ENCODE data around the gene DSTYK.
"Not testable (repeated sequence)": the region's sequence is repeated elsewhere in the genome, so short reads cannot be mapped to it uniquely, and the experiment has no call there.

The DSTYK gene

DNA sequence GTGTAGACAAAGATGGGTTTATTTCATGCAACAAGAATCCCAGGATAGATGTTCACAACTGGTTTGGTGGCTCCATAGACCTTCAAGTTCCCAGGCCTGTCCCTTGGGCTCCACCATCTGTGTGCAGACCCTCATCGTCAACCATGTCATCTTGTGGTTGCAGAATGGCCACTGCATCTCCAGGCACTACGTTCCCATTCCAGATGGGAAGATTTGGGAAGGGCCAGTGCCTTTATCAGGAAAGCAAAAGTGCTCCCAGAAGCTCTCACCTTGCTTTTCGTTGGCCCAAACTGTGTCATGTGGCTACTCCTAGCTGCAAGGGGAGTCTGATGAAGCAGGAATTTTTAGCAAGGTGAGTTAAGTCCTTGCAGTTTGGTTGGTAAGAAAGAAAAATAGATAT is 29.1 kb upstream of the DSTYK start:
- no peak for DNase-seq (ENCODE audit: low read depth in 2 of 2, low spot score in 1 of 2)

DNA sequence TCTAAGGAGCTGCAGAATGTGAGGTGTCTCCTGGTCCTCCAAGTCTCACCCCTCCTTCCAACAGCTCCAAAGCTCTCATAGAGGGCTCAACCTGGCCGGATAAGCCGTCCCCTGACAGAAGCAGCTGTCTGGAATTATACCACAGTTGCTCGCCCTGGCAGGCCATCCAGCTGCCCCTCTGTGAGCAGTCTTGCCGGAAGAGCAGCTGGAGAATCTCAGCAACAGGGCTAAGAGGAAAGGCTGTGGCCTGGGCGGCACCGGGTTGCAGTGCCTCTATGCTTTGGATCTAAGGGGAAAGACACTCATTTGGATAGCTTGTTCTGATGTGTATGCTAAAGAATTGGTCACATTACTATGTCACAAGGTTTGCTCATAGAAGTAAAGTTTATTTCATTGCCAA is 28.6 kb upstream of the DSTYK start:
- DNase-seq (ENCODE audit: low read depth in 2 of 2, low spot score in 1 of 2), result no peak

DNA sequence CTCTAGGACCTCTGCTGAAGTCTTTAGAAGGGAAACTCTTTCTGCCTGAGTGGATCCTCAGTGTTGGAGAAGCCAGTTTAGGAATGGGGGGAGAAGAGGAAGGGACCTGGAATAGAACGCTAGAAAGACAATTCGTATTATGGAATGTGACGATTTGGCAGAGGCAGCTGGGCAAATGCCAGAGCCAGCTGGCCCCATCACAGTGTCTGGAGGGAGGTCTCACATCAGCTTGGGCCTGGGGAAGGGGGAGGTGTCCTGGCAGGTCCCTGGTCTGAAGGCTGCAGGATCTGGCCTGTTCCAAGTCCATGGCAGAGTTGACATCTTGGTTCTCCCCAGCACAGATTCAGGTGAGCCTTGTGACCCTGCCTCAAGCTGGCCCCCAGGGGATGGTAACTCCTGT is 27.6 kb upstream of the DSTYK start:
- DNase-seq (ENCODE audit: low read depth in 2 of 2, low spot score in 1 of 2), result no peak

DNA sequence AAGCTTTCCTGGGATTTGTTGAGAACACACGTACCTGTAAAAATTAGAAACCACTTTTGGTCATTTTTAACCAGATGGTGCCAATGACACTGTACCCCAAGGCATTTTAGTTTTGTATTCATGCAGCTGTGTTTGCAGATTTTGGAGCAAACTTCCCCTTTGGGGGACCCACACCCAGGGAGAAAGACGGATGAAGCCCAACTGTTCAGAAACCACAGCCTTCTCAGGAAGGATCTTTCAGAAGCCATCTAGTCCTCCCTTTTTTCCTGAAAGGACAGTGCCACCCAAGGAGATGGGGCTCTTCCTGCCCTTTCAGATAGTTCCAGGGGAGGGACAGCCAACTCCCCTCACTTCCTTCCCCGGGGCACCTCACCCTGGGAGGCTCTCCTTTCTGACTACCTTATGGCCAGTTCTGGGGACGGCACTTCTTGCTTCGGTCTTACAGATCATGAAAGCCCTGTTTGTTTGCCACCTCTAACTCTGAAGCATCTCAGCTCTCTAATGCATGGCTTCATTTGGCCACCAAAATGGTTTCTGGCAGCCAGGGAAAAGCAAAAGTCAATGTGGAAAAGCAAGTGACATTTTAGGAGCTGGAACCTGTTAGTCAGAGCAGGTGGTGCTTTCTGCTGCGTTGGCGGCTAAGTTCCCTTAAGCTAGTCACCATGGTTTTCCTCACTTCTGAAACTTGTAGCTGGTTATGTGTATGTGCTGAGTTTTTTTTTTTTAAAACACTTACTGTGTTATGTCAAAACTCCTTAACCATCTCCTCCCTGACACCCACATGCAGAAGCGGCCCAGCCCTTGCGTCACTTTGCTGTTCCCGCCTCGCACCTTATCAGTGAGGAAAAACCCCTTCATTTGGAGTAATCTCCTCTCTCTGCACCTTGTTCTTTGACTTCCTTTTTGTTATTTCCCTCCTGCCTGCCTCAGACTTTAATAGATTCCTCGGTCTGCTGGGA is 26.3 kb upstream of the DSTYK start:
- DNase-seq (ENCODE audit: low read depth in 2 of 2, low spot score in 1 of 2), result no peak

DNA sequence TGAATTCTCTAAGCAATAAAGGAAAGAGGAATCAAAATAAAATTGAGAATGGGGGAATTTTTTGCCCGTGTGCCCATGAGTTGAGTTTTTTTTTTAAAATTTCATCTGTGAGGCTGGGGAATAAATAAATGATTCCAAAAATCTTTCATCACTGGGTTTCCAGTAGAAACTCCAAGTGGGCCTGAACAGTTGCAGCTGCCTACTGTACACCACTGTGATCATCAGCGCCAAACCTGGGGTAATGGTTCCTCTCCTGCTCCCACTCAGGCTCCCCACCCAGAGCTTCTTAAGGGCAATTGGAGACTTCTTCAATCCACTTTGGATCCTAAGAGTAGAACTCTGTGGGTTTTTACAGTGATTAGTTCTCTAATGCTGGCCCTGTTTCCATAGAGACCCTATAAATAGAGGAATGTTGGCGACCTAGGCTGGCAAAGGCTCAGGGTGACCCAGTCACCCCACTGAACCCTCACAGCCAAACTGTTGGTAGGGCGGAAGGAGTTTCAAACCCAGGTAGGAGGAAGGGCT is 25.5 kb upstream of the DSTYK start:
- no peak for DNase-seq (ENCODE audit: low read depth in 2 of 2, low spot score in 1 of 2)

DNA sequence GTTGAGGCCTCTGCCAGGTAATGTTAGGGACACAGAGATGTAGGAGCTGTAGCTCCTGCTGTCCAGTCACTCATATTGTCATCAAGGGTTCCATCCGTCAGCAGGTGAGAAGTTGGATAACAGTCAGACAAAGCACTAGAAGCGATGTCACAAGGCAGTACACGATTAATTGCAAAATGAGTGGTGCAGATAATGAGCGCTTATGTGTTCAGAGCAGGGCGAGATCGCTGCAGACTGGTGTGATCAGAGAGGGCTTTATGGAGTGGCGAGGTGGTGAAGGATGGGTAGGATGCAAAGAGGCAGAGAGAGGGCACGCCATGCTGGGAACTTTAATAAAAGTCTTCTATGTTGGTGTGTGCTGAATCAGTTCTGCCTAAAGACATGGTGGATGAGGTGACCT is 25.0 kb upstream of the DSTYK start:
- no peak for DNase-seq (ENCODE audit: low read depth in 2 of 2, low spot score in 1 of 2)

DNA sequence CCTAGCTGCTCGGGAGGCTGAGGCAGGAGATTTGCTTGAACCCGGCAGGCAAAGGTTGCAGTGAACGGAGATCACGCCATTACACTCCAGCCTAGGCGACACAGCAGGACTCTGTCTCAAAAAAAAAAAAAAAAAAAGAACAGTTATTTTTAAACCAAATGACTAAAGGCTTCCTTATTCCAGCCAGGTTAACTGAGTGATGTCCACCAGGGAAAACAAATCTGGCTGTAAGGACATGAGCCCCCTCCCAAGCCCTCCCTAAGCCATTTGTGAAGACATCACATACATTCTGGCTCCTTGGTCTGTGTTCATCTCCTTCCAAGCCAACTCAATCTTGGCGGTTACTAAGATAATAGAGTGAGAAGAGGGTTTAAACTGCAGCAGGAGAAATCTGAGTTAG is 24.4 kb upstream of the DSTYK start:
- DNase-seq (ENCODE audit: low read depth in 2 of 2, low spot score in 1 of 2), result no peak

DNA sequence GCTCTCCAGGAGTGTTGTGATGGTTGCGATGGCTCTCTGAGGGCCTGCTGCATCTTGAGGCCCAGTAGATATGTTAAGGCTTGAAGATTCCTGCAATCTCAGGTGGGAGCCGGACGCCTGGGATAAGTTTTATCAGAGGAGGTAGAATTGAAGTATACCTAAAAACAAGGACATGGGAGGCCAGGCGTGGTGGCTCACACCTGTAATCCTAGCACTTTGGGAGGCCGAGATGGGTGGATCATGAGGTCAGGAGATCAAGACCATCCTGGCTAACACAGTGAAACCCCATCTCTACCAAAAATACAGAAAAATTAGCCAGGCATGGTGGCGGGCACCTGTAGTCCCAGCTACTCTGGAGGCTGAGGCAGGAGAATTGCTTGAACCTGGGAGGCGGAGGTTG is 22.5 kb upstream of the DSTYK start:
- not testable (repeated sequence) for DNase-seq (ENCODE audit: low read depth in 2 of 2, low spot score in 1 of 2)

DNA sequence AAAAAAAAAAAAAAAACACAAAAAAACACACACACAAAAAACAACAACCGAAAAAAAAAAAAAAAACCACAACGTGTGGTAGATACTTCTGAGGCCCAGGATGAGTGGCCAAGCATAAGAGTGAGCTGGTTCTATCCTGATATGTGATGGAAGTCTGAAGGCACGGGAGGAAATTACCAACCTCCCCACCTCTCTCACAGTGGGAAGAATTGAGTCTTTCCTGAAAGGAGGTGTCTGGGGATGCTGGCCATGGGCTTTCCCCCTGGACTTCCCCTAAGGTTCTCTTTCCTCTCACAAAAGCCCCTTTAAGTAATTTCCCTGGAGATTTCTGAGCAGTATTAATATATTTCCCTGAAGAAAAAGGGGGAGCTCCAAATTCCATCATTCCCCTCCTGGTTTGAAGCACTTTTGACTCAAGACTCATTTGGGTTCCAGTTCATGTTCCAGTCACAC is 21.5 kb upstream of the DSTYK start:
- DNase-seq (ENCODE audit: low read depth in 2 of 2, low spot score in 1 of 2), result no peak

DNA sequence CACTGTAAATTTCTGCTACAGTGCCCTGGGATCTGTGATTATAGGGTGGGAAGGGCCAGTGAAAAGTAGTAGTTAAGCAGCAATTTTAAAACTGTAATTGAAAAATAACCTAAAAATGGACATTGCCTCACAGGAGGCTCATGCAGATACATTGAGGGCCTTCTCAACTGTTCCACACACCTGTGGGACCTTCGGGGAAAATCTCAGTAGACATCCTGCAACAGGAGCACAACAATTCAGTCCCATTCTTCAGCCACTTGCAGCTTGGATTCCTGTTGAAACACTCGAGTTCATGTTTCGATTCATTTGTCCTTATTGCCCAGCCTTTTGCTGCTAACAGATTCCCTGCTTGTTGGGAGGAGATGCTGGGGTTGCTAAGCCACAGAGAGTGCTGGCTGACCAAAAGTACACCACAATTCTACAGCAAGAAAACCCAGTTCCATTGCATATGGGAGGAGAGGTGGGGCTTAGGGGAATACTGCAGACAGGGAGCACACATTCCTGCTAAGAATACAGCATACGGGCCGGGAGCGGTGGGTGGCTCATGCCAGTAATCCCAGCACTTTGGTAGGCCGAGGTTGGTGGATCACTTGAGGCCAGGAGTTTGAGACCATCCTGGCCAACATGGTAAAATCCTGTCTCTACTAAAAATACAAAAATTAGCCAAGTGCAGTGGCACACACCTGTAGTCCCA is 20.8 kb upstream of the DSTYK start:
- DNase-seq (ENCODE audit: low read depth in 2 of 2, low spot score in 1 of 2), result no peak

DNA sequence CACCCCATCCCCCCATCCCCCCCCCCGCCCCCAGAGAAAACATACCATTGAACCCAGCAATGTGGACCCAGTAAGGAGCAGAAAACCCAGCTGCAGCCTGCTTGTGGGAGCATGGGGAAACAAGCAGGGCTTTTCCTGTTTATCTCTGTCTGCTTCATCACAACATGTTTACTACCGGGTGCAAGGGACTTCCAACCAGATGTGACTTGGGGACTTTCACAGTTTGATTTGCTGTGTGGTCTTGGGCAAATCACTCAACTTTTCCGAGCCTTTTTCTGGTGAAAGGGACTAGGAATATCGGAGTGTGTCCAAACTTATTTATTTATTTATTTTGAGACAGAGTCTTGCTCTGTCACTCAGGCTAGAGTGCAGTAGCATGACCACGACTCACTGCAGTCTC is 19.5 kb upstream of the DSTYK start:
- no peak for DNase-seq (ENCODE audit: low read depth in 2 of 2, low spot score in 1 of 2)

DNA sequence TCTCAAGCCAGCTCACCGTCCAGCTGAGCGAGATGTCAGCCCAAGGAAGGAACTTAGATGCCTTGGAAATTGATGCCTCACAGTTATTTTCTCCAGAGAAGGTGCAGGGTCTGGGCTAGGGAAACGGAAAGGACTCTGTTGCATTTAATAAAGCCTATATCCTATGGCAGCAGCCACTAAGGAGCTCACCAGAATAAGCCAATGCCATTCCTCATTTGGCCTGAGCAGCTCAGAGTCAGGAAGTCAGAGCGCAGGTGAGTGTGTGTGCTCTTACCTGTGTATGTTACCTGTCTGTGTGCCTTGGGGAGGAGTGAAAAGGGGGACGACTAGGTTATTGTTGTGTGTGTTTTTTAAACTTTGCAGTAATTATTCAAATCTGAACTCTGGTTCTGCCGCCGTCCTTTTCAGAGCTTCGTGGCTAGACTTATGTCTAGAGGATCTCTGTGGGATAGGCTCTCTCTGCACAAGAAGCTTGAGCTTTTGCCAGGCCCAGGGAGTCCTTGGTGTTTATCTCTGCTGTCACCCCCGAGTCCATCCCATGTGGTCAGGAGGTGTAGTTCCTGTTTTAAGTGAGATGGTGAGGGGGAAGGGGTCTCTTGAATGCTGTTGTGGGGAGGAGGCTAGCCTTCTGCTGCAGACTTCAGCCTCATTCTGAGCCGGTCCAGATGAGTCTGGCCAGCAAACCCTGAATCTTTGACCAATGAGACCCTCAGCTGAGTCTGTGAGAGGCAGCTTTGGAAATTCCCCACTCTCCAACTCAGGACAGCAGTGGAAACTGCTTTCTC is 18.6 kb upstream of the DSTYK start:
- DNase-seq (ENCODE audit: low read depth in 2 of 2, low spot score in 1 of 2), result no peak

DNA sequence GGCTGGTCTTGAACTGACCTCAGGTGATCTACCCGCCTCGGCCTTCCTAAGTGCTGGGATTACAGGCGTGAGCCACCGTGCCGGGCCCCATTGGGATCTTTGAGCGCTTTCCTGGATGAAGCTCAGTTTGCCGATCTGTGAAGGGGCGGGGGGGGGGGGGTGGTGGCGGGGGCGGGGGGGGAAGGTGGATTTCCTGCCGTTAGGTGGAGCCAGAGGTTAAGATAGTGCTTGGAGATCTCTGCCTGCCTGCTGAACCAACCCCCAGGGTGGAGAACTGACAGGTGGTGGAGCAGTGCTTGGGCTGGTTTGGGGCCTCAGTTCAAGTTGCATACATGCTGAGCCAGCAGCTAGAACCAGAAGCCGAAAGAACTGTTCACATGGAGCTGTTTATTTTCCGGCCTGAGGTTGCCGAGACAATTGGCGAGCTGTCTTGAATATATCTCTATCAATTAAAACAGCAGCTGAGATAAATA is 17.9 kb upstream of the DSTYK start:
- peak in 1 of 2 donors; percentile 18 for DNase-seq (ENCODE audit: low read depth in 2 of 2, low spot score in 1 of 2)

DNA sequence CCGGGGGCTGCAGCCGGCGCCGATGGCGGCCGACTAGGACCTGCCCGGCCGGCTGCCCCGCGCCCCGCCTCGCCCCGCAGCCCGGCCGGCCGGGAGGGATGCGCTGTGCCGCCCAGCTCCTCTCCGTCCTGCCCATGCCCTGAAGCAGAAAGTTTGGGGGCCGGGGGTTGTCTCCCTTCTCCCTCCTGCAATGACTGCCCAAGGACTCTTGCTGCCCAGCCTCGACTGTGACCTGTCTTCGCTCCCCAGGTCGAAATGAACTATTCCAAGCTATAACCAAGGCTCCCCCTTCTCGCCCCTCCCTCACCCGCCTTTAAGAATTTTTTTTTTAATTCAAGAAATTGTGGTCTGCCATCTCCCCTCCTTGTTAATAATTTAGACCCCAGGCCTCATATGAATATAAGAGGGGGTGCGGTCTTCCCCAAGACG is 16.6 kb upstream of the DSTYK start:
- DNase-seq (ENCODE audit: low read depth in 2 of 2, low spot score in 1 of 2), result no peak

DNA sequence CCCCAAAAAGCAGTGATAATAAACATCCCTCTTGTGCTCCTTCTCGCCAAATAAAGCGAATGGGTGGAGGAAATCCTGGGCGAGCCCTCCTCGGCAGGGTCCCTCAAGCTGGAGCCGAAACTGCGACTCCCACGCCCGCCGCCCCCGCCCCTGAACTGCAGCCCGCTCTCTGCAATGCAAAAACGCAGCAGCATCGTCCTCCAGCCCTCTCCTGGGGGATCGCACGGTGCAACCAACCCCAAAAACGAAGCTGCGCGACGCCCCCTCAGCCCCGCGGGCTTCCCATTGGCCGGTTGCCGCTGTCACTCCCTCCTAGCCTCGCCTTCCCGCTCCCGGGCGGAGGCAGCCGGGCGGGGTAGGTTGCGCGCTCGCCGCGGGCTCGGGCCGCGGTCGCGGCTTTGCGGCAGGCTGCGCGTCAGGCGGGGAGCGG is 16.1 kb upstream of the DSTYK start, which contains the start of gene TMCC2:
TMCC2 (plus strand) TSS at position 363 of the 430 bp plus-strand sequence. CDS start 619 bp downstream, outside the sequence.
- peak; percentile 55 to 60 for DNase-seq (ENCODE audit: low read depth in 2 of 2, low spot score in 1 of 2)

DNA sequence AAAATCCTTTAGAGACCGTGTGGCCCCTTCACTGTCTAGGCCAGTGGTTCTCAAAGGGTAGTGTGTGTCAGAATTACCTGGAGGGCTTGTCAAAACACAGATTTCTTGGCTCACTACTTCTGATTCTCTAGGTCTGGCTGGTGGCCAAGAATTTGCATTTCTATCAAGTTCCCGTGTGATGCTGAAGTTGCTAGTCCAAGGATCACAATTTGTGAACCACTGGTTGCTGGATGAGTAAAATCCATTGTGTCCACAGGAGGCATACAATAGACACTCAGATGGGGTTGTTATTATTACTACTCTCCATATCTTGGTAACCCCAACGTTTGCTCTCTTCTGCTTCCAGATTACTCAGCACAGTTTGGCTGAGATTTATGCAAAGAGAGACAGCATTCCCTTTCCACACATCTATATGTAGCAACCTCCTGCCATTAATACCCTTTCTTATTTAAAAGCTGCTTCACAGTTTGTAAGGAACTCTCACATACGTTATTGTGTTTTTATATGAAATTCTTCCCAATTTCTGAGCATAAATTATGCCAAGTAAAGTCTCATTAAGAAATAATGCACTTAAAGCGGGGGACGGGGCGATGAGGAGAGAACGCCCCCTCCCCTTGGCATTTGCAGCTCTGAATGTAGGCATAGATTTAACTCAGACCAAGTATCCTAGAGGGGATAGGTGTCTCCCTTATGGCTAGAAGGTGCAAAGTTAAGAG is 15.5 kb upstream of the DSTYK start:
- no peak for DNase-seq (ENCODE audit: low read depth in 2 of 2, low spot score in 1 of 2)

DNA sequence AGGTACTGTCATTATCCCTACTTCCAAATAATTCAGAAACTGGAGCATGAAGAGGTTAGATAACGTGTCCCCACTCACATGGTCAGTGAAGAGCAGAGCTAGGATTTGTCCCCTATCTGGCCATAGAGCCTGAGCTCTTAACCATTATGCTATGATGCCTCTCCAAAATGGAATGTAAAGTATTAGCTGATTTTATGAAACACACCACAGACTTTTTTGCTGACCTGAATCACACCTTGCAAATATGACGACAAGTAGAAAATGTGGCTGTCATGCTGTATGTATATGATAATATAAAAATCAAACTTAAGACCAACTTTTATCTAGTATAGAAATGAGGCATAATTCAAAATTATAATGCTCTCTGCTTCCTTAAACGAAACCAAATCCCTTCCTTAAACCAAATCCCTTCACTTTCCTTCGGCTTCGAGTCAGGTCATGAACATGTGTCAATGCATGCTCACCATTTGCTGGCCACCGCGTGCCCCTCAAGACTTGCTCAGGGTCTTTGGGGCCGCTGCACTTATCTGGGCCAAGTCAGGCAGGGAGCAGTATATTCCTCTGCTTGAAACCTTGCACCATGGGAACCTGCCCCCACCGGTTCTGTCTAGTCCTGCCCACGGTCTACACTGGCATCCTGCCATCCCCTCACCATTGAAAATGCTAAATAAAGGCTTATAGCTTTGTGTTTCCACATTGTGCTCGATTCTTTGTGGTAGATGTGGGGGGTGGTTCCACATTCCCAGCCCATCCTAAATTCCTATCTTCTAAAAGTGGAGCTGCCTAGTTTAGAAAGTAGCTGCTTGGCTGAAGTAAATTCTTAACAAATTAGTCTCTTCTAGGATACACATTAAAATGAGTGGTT is 14.6 kb upstream of the DSTYK start:
- DNase-seq (ENCODE audit: low read depth in 2 of 2, low spot score in 1 of 2), result no peak

DNA sequence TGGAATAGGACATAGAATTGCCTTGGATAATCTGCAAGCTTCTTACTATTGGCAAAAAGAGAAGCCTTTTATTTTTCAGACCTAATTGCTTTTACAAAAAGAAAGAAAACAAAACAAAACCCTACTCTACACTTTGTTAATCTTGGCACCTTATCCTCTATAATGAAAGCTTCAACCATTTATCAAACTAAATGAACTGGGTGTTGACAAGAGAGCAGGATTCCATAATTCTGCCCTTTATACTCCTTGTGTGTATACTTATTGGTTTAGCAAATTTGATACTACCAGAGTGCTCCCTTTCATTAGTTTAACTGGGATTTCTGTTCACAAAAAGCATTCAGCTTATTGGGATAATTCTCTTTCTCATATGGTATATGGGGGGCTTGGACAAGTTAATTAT is 13.2 kb upstream of the DSTYK start:
- no peak for DNase-seq (ENCODE audit: low read depth in 2 of 2, low spot score in 1 of 2)

DNA sequence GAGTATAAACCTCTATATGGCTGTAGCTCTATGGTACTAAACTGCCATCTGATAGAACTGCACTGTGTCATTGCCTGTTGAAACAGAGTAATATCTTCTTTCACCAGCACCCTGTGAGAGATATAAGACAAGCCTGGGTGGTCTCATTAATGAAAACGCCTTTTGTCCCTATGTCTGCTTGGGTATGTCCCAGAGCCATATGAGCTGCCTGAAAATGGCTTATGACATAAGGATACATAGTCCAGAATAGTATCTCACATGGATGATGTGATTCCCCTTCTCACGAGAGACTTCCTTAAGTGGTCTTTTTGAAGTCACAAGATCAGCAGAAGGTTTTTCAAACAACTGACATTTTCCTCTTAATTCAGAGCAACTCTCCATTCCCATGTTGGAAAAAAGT is 8.9 kb upstream of the DSTYK start:
- DNase-seq (ENCODE audit: low read depth in 2 of 2, low spot score in 1 of 2), result no peak
